ENCODE measurements around the gene SYNE2.

Gene SYNE2

DNA sequence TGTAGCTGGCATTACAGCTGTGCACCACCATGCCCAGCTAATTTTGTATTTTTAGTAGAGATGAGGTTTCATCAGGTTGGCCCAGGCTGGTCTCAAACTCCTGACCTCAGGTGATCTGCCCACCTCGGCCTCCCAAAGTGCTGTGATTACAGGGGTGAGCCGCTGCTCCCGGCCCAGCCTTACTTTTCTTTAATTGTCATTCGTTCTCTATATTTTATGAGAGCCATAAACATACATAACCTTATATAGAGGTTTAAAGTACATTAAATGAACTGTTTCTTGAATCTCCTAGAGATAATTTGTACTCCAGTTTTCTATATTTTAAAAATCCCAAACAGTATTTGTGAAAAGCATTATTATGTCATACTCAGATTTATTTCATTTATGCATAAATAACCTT, 98.6 kb downstream of the SYNE2 start:
- TF ChIP-seq EP300 (IDR thresholded peaks at IDR 0.05; ENCODE audit: borderline replicate concordance): no peak
- no peak for TF ChIP-seq FOXM1 (IDR thresholded peaks at IDR 0.05; ENCODE audit: borderline replicate concordance, low read depth)
- TF ChIP-seq, protein P1, sequence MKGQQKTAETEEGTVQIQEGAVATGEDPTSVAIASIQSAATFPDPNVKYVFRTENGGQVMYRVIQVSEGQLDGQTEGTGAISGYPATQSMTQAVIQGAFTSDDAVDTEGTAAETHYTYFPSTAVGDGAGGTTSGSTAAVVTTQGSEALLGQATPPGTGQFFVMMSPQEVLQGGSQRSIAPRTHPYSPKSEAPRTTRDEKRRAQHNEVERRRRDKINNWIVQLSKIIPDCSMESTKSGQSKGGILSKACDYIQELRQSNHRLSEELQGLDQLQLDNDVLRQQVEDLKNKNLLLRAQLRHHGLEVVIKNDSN (IDR thresholded peaks at IDR 0.05): no peak
- no peak for TF ChIP-seq REST (IDR thresholded peaks at IDR 0.05; ENCODE audit: low read depth)
- no peak for TF ChIP-seq EGR1 (IDR thresholded peaks at IDR 0.05)
- TF ChIP-seq NFIC (IDR thresholded peaks at IDR 0.05): no peak
- TF ChIP-seq CEBPB (IDR thresholded peaks at IDR 0.05): no peak
- TF ChIP-seq ZBTB7A (IDR thresholded peaks at IDR 0.05; ENCODE audit: low read depth): no peak
- TF ChIP-seq YY1 (IDR thresholded peaks at IDR 0.05; ENCODE audit: low read depth): no peak
- no peak for TF ChIP-seq TCF12 (IDR thresholded peaks at IDR 0.05; ENCODE audit: low read depth)
- no peak for TF ChIP-seq CREB1 (IDR thresholded peaks at IDR 0.05; ENCODE audit: low read depth)
- no peak for TF ChIP-seq MAX (IDR thresholded peaks at IDR 0.05)
- TF ChIP-seq TAF1 (IDR thresholded peaks at IDR 0.05; ENCODE audit: low read depth): no peak
- no peak for TF ChIP-seq RAD21 (IDR thresholded peaks at IDR 0.05; ENCODE audit: low read depth)
- TF ChIP-seq TEAD4 (IDR thresholded peaks at IDR 0.05): no peak

DNA sequence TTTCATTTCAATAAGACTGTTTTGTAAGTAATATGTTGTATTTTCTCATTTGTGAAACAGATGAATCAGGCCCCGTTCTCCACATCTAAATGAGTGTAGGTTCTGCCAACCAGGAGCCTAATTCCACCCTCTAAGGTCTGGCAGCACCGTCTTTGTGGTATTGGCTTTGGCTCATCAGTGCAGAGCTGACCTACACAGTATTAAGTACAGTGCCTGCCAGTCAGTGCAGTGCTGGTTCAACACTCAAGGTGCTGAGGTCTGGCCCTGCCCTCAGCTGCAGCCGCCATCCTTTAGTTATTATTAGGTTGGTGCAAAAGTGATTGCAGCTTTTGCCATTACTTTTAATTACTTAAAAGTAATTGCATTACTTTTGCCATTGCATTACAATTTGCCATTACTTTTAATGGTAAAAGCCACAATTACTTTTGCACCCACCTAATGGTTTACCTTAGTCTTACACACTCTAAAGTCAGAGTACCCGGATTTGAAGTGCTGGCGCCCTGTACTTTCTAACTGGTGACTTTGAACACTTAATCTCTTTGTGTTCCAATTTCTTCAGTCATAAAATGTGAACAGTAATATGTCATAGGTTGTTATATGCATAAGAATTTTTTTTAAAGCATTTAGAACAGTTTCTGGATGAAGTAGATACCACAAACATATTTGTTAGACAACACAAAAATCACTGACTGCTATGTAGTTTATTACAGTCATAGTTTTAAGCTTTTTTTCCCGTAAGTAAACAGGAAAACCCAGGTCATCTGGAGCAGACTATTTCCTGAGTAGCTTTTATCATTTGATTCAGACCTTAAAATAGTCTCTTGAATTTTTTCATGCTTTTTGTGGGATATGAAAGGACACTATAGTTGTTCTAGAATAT, 99.5 kb downstream of the SYNE2 start:
- TF ChIP-seq NFIC (IDR thresholded peaks at IDR 0.05) (no peak), CEBPB (IDR thresholded peaks at IDR 0.05) (no peak), TCF12 (IDR thresholded peaks at IDR 0.05; ENCODE audit: low read depth) (no peak), CREB1 (IDR thresholded peaks at IDR 0.05; ENCODE audit: low read depth) (no peak), EGR1 (IDR thresholded peaks at IDR 0.05) (no peak), YY1 (IDR thresholded peaks at IDR 0.05; ENCODE audit: low read depth) (no peak), TAF1 (IDR thresholded peaks at IDR 0.05; ENCODE audit: low read depth) (no peak), EP300 (IDR thresholded peaks at IDR 0.05; ENCODE audit: borderline replicate concordance) (no peak), ZBTB7A (IDR thresholded peaks at IDR 0.05; ENCODE audit: low read depth) (no peak), RAD21 (IDR thresholded peaks at IDR 0.05; ENCODE audit: low read depth) (no peak), TEAD4 (IDR thresholded peaks at IDR 0.05) (no peak), FOXM1 (IDR thresholded peaks at IDR 0.05; ENCODE audit: borderline replicate concordance, low read depth) (no peak)
- TF ChIP-seq, protein P1 (IDR thresholded peaks at IDR 0.05): no peak

- no peak for TF ChIP-seq REST (IDR thresholded peaks at IDR 0.05; ENCODE audit: low read depth)
- TF ChIP-seq NFIC (IDR thresholded peaks at IDR 0.05): no peak
Measured at GRCh38 chr14:63952933-63953437, 100.2 kb downstream of the SYNE2 start.

GRCh38 chr14:63956326-63956725, 103.5 kb downstream of the SYNE2 start:
- no peak for TF ChIP-seq FOXM1 (IDR thresholded peaks at IDR 0.05; ENCODE audit: borderline replicate concordance, low read depth)
- no peak for TF ChIP-seq TAF1 (IDR thresholded peaks at IDR 0.05; ENCODE audit: low read depth)
- no peak for TF ChIP-seq YY1 (IDR thresholded peaks at IDR 0.05; ENCODE audit: low read depth)

DNA sequence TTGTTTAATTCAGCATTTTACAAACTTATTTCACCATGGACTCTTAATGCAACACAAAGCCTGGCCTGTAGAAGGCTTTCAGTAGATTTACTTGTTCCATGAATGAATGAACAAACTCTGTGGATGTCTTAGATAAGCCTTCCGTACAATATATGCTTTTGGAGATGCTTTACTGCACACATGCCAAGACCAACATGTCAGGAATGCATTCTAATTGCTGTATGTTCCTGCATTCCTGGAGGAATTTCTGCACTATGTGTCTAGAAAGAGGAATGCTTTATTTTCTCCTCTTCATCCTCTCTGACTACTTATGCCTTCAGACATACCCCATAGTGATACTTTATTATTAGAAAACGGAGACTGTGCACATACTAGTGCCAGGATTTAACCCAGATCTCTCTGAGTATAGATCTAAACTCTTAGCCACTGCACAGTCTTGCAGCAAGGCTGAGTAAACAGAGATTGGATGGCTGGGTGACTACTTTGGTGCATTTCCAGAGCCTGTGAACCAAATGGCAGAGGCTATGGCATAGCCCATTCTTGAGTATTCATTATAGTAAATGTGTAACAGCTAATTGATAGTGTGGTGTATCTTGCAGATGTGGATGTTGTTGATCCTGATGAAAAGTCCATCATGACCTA, 108.2 kb downstream of the SYNE2 start:
- no peak for TF ChIP-seq REST (IDR thresholded peaks at IDR 0.05; ENCODE audit: low read depth)
- no peak for TF ChIP-seq CREB1 (IDR thresholded peaks at IDR 0.05; ENCODE audit: low read depth)
- TF ChIP-seq MAX (IDR thresholded peaks at IDR 0.05): no peak
- no peak for TF ChIP-seq NFIC (IDR thresholded peaks at IDR 0.05)
- TF ChIP-seq RAD21 (IDR thresholded peaks at IDR 0.05; ENCODE audit: low read depth): no peak
- TF ChIP-seq TAF1 (IDR thresholded peaks at IDR 0.05; ENCODE audit: low read depth): no peak
- TF ChIP-seq, protein P1 (IDR thresholded peaks at IDR 0.05): no peak
- TF ChIP-seq YY1 (IDR thresholded peaks at IDR 0.05; ENCODE audit: low read depth): no peak
- TF ChIP-seq ZBTB7A (IDR thresholded peaks at IDR 0.05; ENCODE audit: low read depth): no peak
- no peak for TF ChIP-seq TCF12 (IDR thresholded peaks at IDR 0.05; ENCODE audit: low read depth)
- no peak for TF ChIP-seq TEAD4 (IDR thresholded peaks at IDR 0.05)
- no peak for TF ChIP-seq FOXM1 (IDR thresholded peaks at IDR 0.05; ENCODE audit: borderline replicate concordance, low read depth)

Measured in Ishikawa (cell line).